ENCODE data around the gene OR8D1. TPM values are rescaled to one million over a fixed set of nuclear protein-coding genes. Genes with fewer than 3 reads are reported as not detected.

Gene OR8D1
- total RNA-seq, result not detected

GRCh38 chr11:124313849-124314248 lies at the start of gene OR8D1:
TSS of gene OR8D1 (minus strand) at chr11:124313949. CDS start at chr11:124310766, 3,183 bp downstream.
- no peak within 1 kb of the TSS for H3K4me3 ChIP-seq
- TF ChIP-seq POLR2A (IDR thresholded peaks at IDR 0.05) (no peak), CTCF (IDR thresholded peaks at IDR 0.05 in 4 of 5, conservative IDR thresholded peaks at IDR 0.05 in 1 of 5) (no peak)
- intact Hi-C loops (cut with DNase I; ENCODE audit: low total_unique reads), result no loop called here
- no peaks in the 10 kb centered on the region for H3K27me3 ChIP-seq
- H3K9me3 ChIP-seq, result no peaks in the 10 kb centered on the region
- DNase-seq (no peak), ATAC-seq (no peak)
- H3K27ac ChIP-seq, result no peak within 1 kb of the TSS
- no peaks in the 10 kb centered on the region for H3K4me1 ChIP-seq
- no peaks in the 10 kb centered on the region for H3K36me3 ChIP-seq
- in situ Hi-C loops (cut with MboI; ENCODE audit: low sequenced_read_pairs in 4 of 4), result no loop called here

- Histone ChIP-seq H3K4me3 (no peak overlapping the region), H3K9me3 (no peaks in the 10 kb centered on the region), H3K27ac (no peak overlapping the region), H3K27me3 (no peaks in the 10 kb centered on the region), H3K4me1 (no peaks in the 10 kb centered on the region), H3K36me3 (no peaks in the 10 kb centered on the region)
- no peak for ATAC-seq
- DNase-seq, result no peak
- in situ Hi-C loops (cut with MboI; ENCODE audit: low sequenced_read_pairs in 4 of 4) (no loop called here), intact Hi-C loops (cut with DNase I; ENCODE audit: low total_unique reads) (no loop called here)
- TF ChIP-seq POLR2A (IDR thresholded peaks at IDR 0.05), result no peak
- no peak for TF ChIP-seq CTCF (IDR thresholded peaks at IDR 0.05 in 4 of 5, conservative IDR thresholded peaks at IDR 0.05 in 1 of 5)
These were observed 45.8 kb upstream of the OR8D1 start for GRCh38 chr11:124359566-124359965.

- no peak overlapping the region for H3K27ac ChIP-seq
- ATAC-seq (no peak), DNase-seq (no peak)
- no peaks in the 10 kb centered on the region for H3K9me3 ChIP-seq
- no peak overlapping the region for H3K4me3 ChIP-seq
- intact Hi-C loops (cut with DNase I; ENCODE audit: low total_unique reads), result no loop called here
- H3K4me1 ChIP-seq, result no peaks in the 10 kb centered on the region
- TF ChIP-seq CTCF (IDR thresholded peaks at IDR 0.05 in 4 of 5, conservative IDR thresholded peaks at IDR 0.05 in 1 of 5) (no peak), POLR2A (IDR thresholded peaks at IDR 0.05) (no peak)
- in situ Hi-C loops (cut with MboI; ENCODE audit: low sequenced_read_pairs in 4 of 4), result no loop called here
- no peaks in the 10 kb centered on the region for H3K27me3 ChIP-seq
- H3K36me3 ChIP-seq, result no peaks in the 10 kb centered on the region
These were observed 32.7 kb upstream of the OR8D1 start for GRCh38 chr11:124346311-124346955.

- intact Hi-C loops (cut with DNase I; ENCODE audit: low total_unique reads) (no loop called here), in situ Hi-C loops (cut with MboI; ENCODE audit: low sequenced_read_pairs in 4 of 4) (no loop called here)
- no peak overlapping the region for H3K27ac ChIP-seq
- H3K4me3 ChIP-seq, result no peak overlapping the region
- H3K36me3 ChIP-seq, result no peaks in the 10 kb centered on the region
- no peak for ATAC-seq
- DNase-seq, result no peak
- TF ChIP-seq CTCF (IDR thresholded peaks at IDR 0.05 in 4 of 5, conservative IDR thresholded peaks at IDR 0.05 in 1 of 5) (no peak), POLR2A (IDR thresholded peaks at IDR 0.05) (no peak)
- no peaks in the 10 kb centered on the region for H3K4me1 ChIP-seq
- H3K9me3 ChIP-seq, result no peaks in the 10 kb centered on the region
- no peaks in the 10 kb centered on the region for H3K27me3 ChIP-seq
These were observed 30.6 kb upstream of the OR8D1 start for GRCh38 chr11:124344346-124344745.

- Histone ChIP-seq H3K4me1 (no peaks in the 10 kb centered on the region), H3K36me3 (no peaks in the 10 kb centered on the region), H3K27ac (no peak overlapping the region), H3K4me3 (no peak overlapping the region), H3K27me3 (no peaks in the 10 kb centered on the region), H3K9me3 (no peaks in the 10 kb centered on the region)
- in situ Hi-C loops (cut with MboI; ENCODE audit: low sequenced_read_pairs in 4 of 4), result no loop called here
- intact Hi-C loops (cut with DNase I; ENCODE audit: low total_unique reads), result no loop called here
- ATAC-seq (no peak), DNase-seq (no peak)
- no peak for TF ChIP-seq CTCF (IDR thresholded peaks at IDR 0.05 in 4 of 5, conservative IDR thresholded peaks at IDR 0.05 in 1 of 5)
- no peak for TF ChIP-seq POLR2A (IDR thresholded peaks at IDR 0.05)
These were observed 26.3 kb upstream of the OR8D1 start for GRCh38 chr11:124340142-124340447.
